Cortex of kidney (tissue), 1 donor: ENCODE measurements around the gene BTBD9.

Source experiments
- DNase-seq: peaks from one replicate; lab custom pipeline; 2025; lab: John Stamatoyannopoulos, UW

The BTBD9 gene

GRCh38 chr6:38554700-38555413 is 84.9 kb downstream of the BTBD9 start:
- DNase-seq: no peak

GRCh38 chr6:38554014-38554413 is 85.7 kb downstream of the BTBD9 start:
- DNase-seq: no peak

- no peak for DNase-seq
These were observed 87.6 kb downstream of the BTBD9 start for GRCh38 chr6:38552121-38552520.

GRCh38 chr6:38549795-38550194 is 89.9 kb downstream of the BTBD9 start:
- DNase-seq: no peak

- DNase-seq: no peak
These were observed 90.5 kb downstream of the BTBD9 start for GRCh38 chr6:38549180-38549579.

GRCh38 chr6:38543022-38543421 is 96.7 kb downstream of the BTBD9 start:
- no peak for DNase-seq

- DNase-seq: no peak
These were observed 97.7 kb downstream of the BTBD9 start for GRCh38 chr6:38542031-38542430.

- DNase-seq: no peak
These were observed 106.7 kb downstream of the BTBD9 start for GRCh38 chr6:38533064-38533463.

GRCh38 chr6:38531134-38531533 is 108.6 kb downstream of the BTBD9 start:
- no peak for DNase-seq

GRCh38 chr6:38528196-38528965 is 111.3 kb downstream of the BTBD9 start:
- no peak for DNase-seq

- no peak for DNase-seq
These were observed 112.4 kb downstream of the BTBD9 start for GRCh38 chr6:38527371-38527770.

- no peak for DNase-seq
These were observed 113.8 kb downstream of the BTBD9 start for GRCh38 chr6:38525888-38526287.

- no peak for DNase-seq
These were observed 115.1 kb downstream of the BTBD9 start for GRCh38 chr6:38524436-38525145.

GRCh38 chr6:38522322-38522721 is 117.4 kb downstream of the BTBD9 start:
- no peak for DNase-seq

GRCh38 chr6:38518511-38519304 is 121.0 kb downstream of the BTBD9 start:
- no peak for DNase-seq

GRCh38 chr6:38517005-38517404 is 122.7 kb downstream of the BTBD9 start:
- no peak for DNase-seq

- DNase-seq: no peak
These were observed 125.3 kb downstream of the BTBD9 start for GRCh38 chr6:38514399-38514798.

GRCh38 chr6:38512211-38512610 is 127.5 kb downstream of the BTBD9 start:
- no peak for DNase-seq

- DNase-seq: no peak
These were observed 129.5 kb downstream of the BTBD9 start for GRCh38 chr6:38510205-38510604.

GRCh38 chr6:38509713-38510112 is 130.0 kb downstream of the BTBD9 start:
- no peak for DNase-seq

GRCh38 chr6:38508894-38509293 is 130.8 kb downstream of the BTBD9 start:
- no peak for DNase-seq

- DNase-seq: no peak
These were observed 131.4 kb downstream of the BTBD9 start for GRCh38 chr6:38508286-38508685.
